ENCODE results near the gene PLEK2.
"Not testable (repeated sequence)": the region's sequence is repeated elsewhere in the genome, so short reads cannot be mapped to it uniquely, and the experiment has no call there.

PLEK2 gene

DNA sequence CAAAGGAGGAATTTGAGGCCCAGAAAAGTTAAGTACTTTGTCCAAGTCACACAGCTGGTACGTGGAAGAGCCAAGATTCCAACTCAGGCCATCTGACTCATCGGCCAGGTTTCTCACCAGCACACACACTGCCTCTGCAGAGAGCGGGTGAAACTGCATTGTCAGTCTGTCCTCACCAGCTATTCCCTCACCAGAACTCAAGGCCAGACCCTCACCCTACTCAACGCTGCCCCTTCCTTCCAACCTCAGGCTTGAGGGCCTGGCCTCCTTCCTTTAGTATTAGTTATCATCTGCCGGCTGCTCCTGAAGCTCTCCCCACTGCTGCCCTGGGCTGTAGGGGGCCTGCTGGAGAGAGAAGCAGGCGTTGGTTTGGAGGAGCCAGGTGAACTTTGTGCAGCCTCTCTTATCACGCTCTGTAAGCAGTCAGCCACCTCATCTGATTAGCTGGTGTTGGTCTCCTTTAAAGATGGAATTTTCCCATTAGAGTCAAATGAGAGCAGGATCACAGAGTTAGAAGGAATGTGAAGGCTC lies 16.6 kb upstream of the PLEK2 start:
- no peak for DNase-seq

DNA sequence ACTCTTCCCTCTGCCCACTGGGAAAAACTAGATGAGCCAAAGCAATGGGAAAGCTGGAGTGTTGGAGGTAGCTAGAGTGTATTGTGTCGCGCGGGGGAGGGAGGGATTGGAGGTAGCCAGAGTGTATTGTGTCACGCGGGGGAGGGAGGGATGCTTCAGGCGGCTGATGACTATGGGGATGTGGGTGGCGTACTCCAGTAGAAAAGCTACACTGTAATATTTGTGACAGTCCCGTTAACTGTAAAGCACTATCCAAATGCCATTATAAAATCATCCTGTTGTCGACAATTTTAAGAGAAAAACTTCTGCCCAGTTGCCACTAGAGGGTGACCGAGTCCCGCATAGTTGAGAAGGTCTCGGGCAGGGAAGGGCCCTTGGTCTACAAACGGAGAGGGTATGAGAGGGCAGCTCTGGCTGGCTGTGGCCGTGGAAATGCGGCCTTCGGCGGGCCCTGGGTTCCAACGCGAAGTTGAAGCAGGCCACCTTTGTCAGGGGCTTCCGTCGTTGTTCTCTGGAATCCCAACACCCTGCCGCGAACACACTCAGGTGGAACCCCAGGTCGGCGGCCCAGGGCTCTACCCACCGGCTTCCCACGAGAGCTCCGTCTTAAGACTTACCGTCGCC lies 15.1 kb upstream of the PLEK2 start:
- DNase-seq: peak; percentile 82

DNA sequence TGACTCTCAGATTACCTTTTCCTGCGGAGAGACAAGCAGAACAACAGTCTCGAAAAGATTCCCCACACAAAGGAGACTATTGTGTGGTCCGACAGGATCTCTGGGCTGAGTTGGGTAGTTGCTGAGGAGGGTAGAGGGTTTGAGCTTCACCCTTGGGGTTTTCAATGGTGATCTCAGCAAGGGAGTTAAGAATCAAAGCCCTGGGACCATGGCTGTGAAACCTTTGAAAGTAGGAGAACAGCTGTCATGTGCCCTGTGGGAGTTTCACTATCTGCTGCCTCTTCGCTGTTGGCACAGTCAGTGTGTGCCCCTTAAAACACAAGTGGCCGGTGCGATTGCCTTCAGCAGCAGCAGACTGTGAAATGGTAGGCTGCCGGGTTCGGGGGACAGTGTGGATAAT lies 14.2 kb upstream of the PLEK2 start:
- DNase-seq: peak; percentile 16

DNA sequence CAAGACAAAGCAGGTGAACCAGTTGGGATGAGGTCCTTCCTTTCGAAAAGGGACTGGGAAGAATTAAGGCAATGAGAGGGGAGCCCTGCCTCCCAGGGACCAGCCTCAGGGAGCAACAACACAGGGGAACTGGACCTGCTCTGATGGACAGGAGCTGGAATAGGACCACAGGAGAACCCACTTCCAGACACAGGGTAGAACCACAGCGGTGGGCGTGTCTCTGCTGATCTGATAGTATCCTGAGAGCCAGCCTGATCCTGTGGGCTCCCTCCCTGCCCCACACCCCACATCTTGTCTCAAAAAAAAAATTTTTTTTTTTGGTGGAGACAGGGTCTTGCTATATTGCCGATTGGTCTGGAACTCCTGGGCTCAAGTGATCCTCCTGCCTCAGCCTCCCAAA lies 13.6 kb upstream of the PLEK2 start:
- DNase-seq: no peak

DNA sequence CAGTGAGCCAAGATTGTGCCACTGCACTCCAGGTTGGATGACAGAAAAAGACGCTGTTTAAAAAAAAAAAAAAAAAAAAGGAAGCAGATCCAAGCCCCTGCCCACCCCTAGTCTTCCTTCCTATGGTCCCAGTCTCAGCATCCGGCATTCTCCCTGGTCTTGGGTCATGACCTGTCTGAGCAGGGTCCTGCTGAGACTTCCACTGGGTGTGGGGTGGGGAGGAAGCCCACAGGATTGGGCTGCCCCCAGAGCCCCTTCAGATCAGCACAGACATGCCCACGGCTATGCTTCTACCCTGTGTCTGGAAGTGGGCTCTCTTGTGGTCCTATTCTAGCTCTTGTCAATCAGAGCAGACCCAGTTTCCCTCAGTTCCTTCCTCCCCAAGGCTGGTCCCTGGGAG lies 12.6 kb upstream of the PLEK2 start:
- DNase-seq: no peak

DNA sequence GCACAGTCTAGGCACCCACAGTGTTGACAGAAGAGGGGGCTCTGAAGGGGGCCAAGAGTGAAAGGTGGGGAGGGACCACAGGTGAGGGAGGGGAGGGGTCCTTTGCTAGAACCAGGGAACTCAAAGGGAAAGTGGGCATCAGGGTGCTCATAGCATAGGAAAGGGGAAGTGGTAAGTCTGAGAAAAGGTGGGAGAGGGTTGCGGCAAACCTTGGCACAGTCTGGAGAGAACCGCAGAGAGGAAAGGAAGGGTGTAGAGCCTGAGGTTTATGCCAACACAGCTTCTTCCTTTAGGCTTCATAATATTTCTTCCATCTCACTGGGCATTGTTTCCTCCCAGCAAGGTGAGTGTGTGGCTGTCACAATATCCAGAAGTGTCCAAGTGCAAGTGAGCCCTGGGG lies 11.5 kb upstream of the PLEK2 start:
- no peak for DNase-seq

DNA sequence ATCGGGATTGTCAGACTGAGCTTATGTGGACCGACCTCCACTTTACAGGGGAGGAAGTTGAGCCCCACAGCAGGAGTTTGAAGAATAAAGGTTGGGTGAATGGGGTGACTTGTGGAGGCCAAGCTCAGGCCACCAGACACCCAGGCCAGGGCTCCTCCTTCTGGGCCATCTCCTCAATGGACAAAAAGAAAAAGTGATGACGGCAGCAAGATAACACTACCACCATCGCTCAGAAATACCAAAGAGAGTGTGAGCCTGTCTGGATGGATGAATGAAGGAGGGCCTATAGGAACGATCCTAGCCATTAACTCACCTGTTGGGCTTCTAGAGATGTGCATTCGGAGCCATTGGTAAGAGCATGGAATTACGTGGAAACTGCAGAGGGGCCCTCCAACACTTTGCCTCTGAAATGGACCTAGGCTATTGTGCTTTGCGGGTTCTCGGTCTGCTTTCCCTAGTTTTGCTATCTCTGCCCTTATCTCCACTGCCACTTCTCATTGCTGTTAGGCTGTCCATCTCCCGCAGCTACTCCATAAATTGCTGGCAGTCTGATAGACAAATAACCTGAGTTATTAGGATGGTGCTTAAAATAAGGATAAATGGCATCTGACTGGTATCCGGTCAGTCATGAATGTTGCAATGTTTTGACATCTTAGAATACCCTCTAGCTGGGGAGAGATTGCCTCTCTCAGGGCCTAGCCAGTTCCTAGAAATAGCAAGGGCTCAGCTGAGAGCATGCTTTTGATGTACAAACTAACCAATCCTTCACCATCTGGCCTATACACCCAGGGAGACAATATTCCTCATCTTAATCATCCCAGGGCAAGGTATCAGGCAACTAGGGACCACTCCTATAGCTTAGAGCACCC lies 9.6 kb upstream of the PLEK2 start:
- no peak for DNase-seq

DNA sequence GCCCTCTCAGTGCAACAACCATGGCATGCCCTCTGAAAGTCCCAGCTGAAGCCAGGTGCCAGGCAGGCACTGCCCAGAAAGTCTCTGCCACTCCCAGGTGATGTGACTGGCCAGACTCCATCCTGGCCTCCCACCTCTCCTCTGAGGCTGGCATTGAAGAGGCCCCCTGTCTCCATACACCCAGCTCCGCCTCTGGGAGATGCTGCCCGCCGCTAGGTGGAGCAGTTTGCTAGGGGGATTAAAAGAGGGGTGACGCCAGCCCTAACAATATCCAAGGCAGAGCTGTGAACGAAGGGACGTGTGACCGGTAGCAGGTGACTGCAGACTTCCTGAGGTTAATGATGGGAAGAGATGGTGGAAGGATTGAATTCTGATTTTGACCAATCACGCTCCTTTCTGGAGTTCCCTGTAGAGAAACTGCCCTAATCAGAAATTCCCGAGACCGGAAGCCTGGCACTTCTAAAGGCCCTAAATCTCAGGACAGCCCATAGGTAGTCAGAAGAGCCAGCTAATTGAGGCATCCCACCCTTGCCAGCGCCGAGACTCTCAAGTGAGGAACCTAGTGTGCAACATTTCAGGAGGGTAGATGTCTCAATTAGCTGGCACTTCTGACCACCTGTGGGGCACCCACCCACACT lies 8.3 kb upstream of the PLEK2 start:
- DNase-seq: no peak

DNA sequence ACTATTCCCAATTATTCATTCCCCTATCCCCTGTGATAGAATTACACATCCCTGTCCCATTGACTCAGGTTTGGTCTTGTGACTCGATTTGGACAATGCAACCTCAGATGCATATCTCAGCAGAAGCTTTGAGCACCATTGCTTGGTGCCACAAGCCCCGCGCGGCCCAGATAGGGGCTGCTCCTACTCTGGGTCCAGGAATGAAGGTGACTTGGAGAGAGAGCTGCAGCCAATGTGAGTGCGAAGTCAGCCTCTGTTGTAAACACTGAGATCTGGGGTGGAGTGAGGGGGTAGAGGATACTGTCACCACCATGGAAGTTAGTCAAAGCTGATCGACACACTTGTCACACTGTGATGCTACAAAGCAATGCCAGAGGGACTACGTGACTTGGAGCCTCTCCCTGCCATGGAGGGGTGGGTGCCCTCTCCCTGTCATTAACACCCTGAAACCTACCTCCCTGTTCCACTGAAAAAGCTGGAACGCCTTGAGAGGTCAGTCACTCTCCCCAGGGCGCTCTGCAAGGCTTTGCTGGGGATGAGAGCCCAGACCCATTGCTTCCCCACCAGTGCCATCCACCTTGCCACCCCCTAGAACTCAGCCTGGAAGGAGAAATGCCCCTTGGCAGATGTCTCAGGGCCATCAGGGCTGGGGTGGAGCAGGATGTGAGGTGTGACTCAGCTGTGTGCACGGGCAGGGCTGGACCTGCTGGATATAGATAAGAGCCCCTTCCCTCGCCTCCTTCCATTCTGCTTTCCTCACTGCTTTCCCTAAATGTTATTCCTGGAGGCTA lies 6.6 kb upstream of the PLEK2 start:
- no peak for DNase-seq

DNA sequence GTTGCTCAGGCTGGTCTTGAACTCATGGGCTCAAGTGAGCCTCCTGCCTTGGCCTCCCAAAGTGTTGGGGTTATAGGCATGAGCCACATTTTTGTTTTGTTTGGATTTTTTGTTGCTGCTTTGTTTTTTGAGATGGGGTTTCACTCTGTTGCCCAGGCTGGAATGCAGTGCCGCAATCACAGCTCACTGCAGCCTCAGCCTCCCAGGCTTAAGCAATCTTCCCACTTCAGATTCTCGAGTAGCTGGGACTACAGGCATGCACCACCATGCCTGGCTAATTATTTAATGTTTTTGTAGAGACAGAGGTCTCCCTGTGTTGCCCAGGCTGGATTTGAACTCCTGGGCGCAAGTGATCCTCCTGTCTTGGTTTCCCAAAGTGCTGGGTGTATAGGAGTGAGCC lies 5.7 kb upstream of the PLEK2 start:
- no peak for DNase-seq

DNA sequence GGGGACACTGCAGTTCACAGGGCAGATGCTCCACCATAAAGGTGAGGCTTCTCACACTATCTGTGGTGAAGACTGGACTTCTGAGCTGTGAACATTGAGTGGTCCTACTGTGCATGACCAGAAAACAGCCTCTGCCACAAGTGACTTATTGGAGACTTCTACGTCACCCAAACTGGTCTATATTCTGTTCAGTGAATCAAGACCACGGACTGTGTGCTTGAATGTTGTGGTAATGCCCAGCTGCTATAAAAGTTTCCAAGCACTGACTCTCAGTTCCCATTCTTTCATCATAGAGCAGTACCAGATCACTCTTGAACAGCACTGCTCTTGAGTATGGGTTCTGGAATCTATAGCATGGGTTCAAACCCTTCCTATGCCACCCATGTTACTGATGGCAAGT lies 4.8 kb upstream of the PLEK2 start:
- DNase-seq: no peak

DNA sequence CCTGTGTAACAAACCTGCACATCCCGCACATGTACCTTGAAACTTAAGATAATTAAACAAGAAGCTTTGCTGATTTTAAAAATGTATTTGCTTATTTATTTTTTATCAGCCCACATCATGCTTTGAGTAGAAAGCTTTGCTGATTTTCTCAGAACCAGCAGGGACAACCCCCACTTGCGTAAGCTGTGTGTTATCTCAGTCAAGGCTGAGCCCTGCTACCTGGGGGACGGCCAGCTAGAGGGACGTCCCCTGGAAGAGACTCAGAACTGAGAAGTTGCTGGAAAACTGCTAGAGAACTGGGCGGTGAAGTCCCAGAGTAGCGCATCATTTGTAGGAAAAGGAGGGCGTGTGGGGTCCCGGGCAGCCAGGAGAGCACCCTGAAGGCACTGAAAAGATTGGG lies 4.1 kb upstream of the PLEK2 start:
- no peak for DNase-seq

DNA sequence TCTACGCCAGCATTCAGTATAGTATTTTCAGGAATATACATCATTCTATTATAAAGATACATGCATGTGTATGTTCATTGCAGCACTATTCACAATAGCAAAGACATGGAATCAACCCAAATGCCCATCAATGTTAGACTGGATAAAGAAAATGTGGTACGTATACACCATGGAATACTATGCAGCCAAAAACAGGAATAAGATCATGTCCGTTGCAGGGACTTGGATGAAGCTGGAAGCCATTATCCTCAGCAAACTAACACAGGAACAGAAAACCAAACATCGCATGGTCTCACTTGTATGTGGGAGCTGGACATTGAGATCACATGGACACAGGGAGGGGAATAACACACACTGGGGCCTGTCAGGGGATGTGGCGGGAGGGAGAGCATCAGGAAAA lies 3.6 kb upstream of the PLEK2 start:
- not testable (repeated sequence) for DNase-seq

DNA sequence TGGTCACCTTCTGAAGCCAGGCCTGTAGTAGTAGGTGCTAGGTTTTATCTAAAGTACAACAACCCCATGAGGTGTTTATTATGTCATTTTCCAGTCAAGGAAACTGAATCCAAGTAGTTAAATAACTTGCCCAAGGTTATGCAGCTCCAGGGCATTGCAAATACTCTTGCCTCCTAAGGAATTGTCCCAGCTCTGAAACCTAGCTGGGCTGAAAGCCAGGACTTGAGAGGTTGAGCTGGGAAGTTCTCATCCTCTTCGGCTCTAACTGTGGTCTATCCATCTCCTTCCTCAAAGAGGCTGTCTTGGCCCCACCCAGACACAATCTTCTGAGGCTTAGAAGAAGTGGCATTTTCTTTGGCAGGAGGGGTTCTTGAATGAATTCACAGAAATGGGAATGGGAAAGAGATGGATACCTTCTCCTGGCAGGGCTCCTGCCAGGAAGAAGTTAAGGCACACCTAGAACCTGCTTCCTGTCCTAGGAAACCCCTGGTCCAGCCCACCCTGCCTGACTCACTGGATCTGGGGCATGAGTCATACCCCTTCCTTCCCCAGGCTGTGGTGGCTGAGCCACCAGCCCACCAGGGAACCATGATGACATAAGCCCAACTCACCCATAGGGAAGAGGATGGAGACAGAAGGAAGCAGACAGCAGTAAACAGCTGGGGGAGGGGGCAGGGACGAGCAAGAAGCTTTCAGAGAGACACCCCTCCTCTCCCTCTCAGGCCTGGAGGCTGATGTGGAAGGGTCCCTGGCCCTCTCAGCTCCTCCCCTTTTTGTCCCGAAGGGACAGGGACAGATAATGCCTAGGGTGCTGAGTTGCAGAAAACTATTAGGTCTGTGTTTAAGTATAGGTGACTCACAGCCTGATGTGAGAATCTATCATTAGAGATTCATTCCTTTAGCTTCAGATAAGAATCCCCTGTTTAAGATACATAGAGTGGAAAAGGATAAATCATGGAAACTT lies 2.1 kb upstream of the PLEK2 start:
- no peak for DNase-seq

DNA sequence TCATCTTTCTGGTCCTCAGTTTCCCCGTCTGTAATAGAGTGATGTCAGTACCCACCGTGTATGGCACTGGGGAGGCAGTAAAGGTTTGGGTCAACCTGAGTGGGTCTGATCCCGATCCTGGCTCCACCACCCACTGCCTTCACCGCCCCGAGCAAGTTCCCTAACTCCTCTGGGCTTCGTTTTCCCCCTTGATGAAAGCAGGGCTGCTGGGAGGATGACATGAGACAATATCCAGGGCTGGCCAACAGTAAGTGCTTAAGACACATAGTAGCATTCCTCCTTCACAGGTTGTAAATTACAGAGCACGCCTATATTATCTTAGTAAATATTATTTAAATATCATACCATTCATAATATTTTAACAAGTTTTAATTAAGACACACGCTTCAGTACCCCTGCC lies 595 bp downstream of the PLEK2 start:
- DNase-seq: no peak

DNA sequence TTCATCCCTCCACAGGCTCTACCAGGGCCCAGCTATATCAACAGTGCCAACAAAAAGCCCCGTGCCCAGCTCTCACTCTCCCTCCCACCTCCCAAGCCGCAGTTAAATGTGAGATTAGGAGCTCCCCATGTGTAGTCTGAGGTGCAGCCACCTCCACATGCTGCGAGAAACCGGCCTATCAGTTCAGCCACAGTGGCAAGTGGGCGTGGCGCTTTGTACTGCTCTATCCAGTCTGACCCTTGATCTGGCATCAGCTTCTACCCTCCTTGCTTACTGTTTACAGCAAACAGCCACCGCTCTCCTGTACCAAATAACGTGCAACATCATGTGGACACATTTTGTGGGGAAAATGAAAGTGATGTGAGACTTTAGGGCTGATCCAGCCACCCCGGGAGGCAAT lies 1.7 kb downstream of the PLEK2 start:
- DNase-seq: no peak

DNA sequence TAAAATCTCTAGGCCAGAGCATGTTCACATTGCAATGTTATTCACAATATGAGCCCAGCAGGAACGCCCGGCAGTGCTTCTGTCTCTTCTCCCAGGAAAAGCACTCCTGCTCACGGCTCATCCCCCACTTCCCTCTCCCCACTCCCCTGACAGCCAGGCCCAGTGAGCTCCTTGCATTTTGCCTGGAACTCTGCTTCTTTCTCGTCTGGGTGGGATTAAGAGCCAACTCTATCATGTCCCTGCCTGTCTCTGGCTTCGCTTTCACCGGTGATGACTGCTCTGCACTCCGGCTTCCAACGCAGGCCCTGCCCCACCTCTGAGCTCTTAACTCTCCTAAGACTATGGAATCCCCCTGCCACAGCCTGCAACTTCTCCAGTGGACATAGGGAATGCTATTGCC lies 2.5 kb downstream of the PLEK2 start:
- no peak for DNase-seq

DNA sequence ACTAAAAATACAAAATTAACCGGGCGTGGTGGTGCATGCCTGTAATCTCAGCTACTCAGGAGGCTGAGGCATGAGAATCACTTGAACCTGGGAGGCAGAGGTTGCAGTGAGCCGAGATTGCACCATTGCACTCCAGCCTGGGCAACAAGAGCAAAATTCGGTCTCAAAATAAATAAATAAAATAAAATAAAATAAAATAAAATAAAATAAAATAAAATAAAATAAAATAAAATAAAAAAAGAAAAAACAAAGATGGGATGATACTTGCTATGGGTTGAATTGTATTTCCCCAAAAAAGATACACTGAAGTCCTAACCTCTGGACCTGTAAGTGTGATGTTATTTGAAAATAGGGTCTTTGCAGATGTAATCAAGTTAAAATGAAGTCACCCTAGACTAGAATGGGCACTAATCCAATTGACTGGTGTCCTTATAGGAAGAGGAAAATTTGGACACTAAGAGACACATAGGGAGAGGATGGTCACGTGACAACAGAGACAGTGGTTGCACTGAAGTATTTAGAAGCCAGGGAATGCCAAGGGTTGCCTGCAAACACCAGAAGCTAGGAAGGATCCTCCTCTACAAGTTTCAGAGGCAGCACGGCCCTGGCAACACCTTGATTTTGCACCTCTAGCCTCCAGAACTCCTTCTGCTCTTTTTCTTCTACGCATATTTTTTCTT lies 3.7 kb downstream of the PLEK2 start:
- DNase-seq: not testable (repeated sequence)

DNA sequence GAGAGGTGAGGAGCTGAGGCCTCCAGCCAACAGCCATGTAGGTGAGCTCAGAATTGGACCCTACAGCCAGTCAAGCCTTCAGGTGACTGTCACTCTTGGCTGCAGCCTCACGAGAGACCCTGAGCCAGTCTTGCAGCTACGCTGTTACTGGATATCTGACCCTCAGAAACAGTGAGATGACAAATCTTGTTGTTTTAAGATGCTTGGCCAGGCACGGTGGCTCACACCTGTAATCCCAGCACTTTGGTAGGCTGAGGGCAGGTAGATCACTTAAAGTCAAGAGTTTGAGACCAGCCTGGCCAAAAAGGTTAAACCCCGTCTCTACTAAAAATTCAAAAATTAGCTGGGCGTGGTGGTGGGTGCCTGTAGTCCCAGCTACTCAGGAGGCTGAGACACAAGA lies 6.2 kb downstream of the PLEK2 start:
- no peak for DNase-seq

DNA sequence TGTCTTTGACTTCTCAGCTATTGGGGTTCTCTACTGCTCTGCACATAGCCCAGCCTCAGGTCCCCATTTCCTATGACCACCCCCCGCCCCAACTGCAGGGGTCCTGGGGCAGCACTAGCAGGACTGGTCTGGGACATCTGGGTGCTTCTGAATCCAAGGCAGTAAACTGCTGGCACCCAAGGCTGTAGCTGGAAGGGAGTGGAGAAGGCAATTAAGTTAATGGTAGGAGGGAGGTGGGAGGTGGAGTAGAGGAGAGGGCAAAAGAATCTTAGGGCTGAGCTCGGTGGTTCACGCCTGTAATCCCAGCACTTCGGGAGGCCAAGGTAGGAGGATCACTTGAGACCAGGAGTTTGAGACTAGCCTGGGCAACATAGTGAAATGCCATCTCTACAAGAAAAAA lies 11.5 kb downstream of the PLEK2 start:
- no peak for DNase-seq

DNA sequence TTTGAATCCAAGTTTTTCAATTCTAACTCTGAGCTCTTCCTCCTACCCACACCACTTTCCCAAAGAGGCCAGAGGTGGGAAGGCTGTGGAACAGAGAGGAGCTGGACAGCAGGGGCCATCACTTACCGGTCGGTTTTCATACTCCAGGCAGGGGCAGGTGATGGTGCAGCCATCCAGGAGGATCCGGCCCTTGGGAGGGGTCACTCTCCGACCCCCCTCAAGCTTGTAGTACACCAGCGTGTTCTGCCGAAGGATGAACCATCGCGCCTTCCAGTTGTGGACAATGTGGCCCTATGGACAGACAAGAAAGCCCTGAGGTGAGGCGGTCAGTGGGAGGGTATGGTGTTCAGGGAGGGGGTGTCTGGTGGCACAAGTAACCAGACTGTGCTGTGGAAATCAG lies 14.4 kb downstream of the PLEK2 start:
- no peak for DNase-seq

All from NCI-H2171 (cell line).